ENCODE measurements around the gene PEX11A. TPM values are rescaled to one million over a fixed set of nuclear protein-coding genes. Genes with fewer than 3 reads are reported as not detected.
"Not testable (repeated sequence)": the region's sequence is repeated elsewhere in the genome, so short reads cannot be mapped to it uniquely, and the experiment has no call there.

Gene PEX11A
- total RNA-seq, 2 donors from 2014 or later: 14.7 to 19.0 TPM

- Histone ChIP-seq H3K27me3 (no peaks in the 10 kb centered on the region), H3K9me3 (no peaks in the 10 kb centered on the region), H3K4me1 (no peaks in the 10 kb centered on the region), H3K27ac (no peak overlapping the region), H3K9ac (ENCODE audit: low read depth in 2 of 2, low read length in 2 of 2) (no peak overlapping the region), H3K4me3 (no peak overlapping the region), H3K36me3 (no peaks in the 10 kb centered on the region)
- no peak for DNase-seq
- TF ChIP-seq, protein P1, sequence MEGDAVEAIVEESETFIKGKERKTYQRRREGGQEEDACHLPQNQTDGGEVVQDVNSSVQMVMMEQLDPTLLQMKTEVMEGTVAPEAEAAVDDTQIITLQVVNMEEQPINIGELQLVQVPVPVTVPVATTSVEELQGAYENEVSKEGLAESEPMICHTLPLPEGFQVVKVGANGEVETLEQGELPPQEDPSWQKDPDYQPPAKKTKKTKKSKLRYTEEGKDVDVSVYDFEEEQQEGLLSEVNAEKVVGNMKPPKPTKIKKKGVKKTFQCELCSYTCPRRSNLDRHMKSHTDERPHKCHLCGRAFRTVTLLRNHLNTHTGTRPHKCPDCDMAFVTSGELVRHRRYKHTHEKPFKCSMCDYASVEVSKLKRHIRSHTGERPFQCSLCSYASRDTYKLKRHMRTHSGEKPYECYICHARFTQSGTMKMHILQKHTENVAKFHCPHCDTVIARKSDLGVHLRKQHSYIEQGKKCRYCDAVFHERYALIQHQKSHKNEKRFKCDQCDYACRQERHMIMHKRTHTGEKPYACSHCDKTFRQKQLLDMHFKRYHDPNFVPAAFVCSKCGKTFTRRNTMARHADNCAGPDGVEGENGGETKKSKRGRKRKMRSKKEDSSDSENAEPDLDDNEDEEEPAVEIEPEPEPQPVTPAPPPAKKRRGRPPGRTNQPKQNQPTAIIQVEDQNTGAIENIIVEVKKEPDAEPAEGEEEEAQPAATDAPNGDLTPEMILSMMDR (IDR thresholded peaks at IDR 0.05): no peak
- intact Hi-C loops (cut with DNase I): no loop called here
Observed at GRCh38 chr15:89704411-89704810, 13.9 kb upstream of the PEX11A start.

GRCh38 chr15:89695198-89695597, 4.6 kb upstream of the PEX11A start:
- no peaks in the 10 kb centered on the region for H3K27me3 ChIP-seq
- H3K4me1 ChIP-seq: no peaks in the 10 kb centered on the region
- intact Hi-C loops (cut with DNase I): no loop called here
- H3K9ac ChIP-seq (ENCODE audit: low read depth in 2 of 2, low read length in 2 of 2): no peak overlapping the region
- H3K9me3 ChIP-seq: no peaks in the 10 kb centered on the region
- no peaks in the 10 kb centered on the region for H3K36me3 ChIP-seq
- H3K27ac ChIP-seq: no peak overlapping the region
- TF ChIP-seq, protein P1 (IDR thresholded peaks at IDR 0.05): no peak
- no peak for DNase-seq
- no peak overlapping the region for H3K4me3 ChIP-seq

- no peaks in the 10 kb centered on the region for H3K4me1 ChIP-seq
- no peaks in the 10 kb centered on the region for H3K9me3 ChIP-seq
- H3K27ac ChIP-seq: no peak overlapping the region
- no peak overlapping the region for H3K9ac ChIP-seq (ENCODE audit: low read depth in 2 of 2, low read length in 2 of 2)
- no peaks in the 10 kb centered on the region for H3K27me3 ChIP-seq
- H3K36me3 ChIP-seq: no peaks in the 10 kb centered on the region
- DNase-seq: no peak
- intact Hi-C loops (cut with DNase I): no loop called here
- no peak overlapping the region for H3K4me3 ChIP-seq
- TF ChIP-seq, protein P1 (IDR thresholded peaks at IDR 0.05): no peak
Observed at GRCh38 chr15:89693696-89694095, 3.1 kb upstream of the PEX11A start.

DNA sequence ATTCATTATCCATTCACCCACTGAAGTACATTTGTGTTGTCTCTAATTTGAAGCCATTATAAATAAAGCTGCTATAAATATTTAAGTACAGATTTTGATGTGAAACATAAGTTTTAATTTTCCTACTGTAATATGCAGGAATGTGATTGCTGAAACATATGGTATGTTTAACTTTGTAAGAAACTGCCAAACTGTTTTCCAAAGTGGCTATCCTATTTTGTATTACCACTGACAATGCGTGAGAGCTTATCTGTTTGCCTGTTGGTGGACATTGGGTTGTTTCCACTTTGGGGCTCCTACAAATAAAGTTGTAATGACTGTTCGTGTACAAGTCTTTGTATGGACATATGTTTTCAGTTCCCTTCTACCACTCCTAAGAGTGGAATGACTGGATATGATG, 2.5 kb upstream of the PEX11A start:
- Histone ChIP-seq H3K9me3 (no peaks in the 10 kb centered on the region), H3K4me1 (no peaks in the 10 kb centered on the region), H3K9ac (ENCODE audit: low read depth in 2 of 2, low read length in 2 of 2) (no peak overlapping the region), H3K27ac (no peak overlapping the region), H3K4me3 (no peak overlapping the region), H3K27me3 (no peaks in the 10 kb centered on the region), H3K36me3 (no peaks in the 10 kb centered on the region)
- DNase-seq: no peak
- TF ChIP-seq, protein P1 (IDR thresholded peaks at IDR 0.05): no peak
- intact Hi-C loops (cut with DNase I): no loop called here

DNA sequence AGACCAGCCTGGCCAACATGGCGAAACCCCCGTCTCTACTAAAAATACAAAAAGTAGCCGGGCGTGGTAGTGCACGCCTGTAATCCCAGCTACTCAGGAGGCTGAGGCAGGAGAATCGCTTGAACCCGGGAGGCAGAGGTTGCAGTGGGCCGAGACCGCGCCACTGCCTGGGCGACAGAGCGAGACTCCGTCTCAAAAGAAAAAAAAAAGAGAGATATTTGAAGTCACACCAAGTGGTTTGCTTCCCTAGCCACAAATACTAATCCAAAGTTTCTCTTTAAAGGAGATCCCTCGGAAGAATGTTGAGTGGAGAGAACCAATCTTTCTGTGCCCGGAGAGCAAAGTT, 651 bp downstream of the PEX11A start:
- Histone ChIP-seq H3K27ac (peak overlapping the region; percentile 56), H3K4me3 (peak overlapping the region; percentile 73), H3K9ac (ENCODE audit: low read depth in 2 of 2, low read length in 2 of 2) (peak overlapping the region; percentile 90 to 98)
- H3K27me3 ChIP-seq; H3K36me3 ChIP-seq; intact Hi-C loops (cut with DNase I); DNase-seq; H3K9me3 ChIP-seq; H3K4me1 ChIP-seq: not testable (repeated sequence)

DNA sequence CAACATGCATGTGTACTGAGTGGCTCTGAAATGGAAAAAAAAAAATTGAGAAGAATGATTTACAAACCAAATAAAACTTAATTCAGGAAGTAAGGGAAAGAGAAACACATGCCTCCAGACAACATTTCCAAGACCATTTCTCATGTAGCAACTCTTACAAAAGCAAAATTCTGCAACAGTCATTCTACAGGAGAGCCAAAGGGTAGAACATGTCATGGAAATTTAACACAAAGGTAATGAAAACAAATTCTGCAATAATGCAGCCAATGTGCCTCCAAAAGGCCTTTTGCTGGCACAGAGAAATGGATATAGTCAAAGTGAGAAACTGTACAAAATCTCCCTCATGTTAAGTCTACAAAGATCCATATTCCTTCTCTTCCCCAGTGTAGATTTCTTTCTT, 4.0 kb downstream of the PEX11A start:
- intact Hi-C loops (cut with DNase I): no loop called here
- no peak for DNase-seq
- TF ChIP-seq, protein P1 (IDR thresholded peaks at IDR 0.05): no peak
- Histone ChIP-seq H3K9me3 (no peaks in the 10 kb centered on the region), H3K4me3 (no peak overlapping the region), H3K4me1 (no peaks in the 10 kb centered on the region), H3K9ac (ENCODE audit: low read depth in 2 of 2, low read length in 2 of 2) (no peak overlapping the region), H3K27me3 (no peaks in the 10 kb centered on the region), H3K27ac (no peak overlapping the region), H3K36me3 (no peaks in the 10 kb centered on the region)
